NB4 (cell line): ENCODE results near the gene DHCR24.
A peak's percentile ranks its signal among the peaks of the same experiment; 100 is the strongest.

ENCODE experiments used
- DNase-seq: peaks from one replicate; pipeline ENCODE4 v3.0.0; 2010; ENCODE audit warnings: low read depth
- H3K4me3 ChIP-seq: one replicate; pipeline ENCODE4 v1.5.1; 2011; ENCODE audit warnings: mild to moderate bottlenecking, low read depth, low read length, moderate library complexity
- MYC ChIP-seq: IDR thresholded peaks from 2 replicates; pipeline ENCODE4 v1.6.1; 2011; ENCODE audit warnings: low read depth, low read length
- POLR2A ChIP-seq: IDR thresholded peaks from 2 replicates; pipeline ENCODE4 v1.6.1; 2011; ENCODE audit warnings: mild to moderate bottlenecking; ENCODE audit not compliant: insufficient read length; ENCODE audit errors: extremely low read depth
- TF ChIP-seq, protein P1 (sequence below): IDR thresholded peaks from 2 replicates; pipeline ENCODE4 v1.6.1; 2011; ENCODE audit warnings: low read depth, low read length
- TF ChIP-seq, protein P2 (sequence below): IDR thresholded peaks from one replicate; pipeline ENCODE4 v1.5.1; 2012; ENCODE audit warnings: low read depth, low read length

The DHCR24 gene

GRCh38 chr1:54813485-54814125, 73.4 kb downstream of the DHCR24 start:
- DNase-seq: no peak
- H3K4me3 ChIP-seq: no peak overlapping the region
- TF ChIP-seq, protein P1, sequence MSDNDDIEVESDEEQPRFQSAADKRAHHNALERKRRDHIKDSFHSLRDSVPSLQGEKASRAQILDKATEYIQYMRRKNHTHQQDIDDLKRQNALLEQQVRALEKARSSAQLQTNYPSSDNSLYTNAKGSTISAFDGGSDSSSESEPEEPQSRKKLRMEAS: no peak
- no peak for TF ChIP-seq POLR2A
- no peak for TF ChIP-seq MYC
- TF ChIP-seq, protein P2, sequence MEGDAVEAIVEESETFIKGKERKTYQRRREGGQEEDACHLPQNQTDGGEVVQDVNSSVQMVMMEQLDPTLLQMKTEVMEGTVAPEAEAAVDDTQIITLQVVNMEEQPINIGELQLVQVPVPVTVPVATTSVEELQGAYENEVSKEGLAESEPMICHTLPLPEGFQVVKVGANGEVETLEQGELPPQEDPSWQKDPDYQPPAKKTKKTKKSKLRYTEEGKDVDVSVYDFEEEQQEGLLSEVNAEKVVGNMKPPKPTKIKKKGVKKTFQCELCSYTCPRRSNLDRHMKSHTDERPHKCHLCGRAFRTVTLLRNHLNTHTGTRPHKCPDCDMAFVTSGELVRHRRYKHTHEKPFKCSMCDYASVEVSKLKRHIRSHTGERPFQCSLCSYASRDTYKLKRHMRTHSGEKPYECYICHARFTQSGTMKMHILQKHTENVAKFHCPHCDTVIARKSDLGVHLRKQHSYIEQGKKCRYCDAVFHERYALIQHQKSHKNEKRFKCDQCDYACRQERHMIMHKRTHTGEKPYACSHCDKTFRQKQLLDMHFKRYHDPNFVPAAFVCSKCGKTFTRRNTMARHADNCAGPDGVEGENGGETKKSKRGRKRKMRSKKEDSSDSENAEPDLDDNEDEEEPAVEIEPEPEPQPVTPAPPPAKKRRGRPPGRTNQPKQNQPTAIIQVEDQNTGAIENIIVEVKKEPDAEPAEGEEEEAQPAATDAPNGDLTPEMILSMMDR: no peak

DNA sequence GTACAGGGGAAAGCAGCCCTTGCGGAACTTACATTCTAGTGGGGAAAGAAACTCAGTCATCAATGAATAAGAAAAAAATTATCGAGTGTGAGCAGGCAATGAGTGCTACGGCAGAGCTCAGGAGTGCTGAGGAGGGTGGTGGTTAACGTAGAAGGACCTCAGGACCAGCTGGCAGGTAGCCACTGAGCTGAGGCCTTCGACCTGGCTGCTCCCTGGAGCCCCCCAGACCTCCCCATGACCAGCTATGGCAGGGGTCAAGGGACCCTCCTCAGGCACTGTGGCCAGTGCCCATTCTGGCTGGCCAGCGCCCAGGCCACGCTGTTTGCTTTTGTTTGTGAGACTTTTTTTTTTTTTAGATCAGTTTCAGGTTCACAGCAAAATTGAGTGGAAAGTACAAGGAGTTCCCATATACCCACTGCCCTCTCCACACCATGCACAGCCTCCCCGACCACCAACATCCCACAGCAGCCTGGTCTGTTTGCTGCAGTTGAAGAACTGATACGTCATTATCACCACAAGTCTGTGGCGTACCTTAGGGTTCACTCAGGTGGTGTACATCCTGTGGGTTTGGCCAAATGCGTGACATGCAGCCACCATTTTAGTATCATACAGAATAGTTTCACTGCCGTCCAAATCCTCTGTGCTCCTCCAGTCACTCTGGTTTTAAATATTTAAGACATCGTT, 74.1 kb downstream of the DHCR24 start:
- no peak overlapping the region for H3K4me3 ChIP-seq
- no peak for DNase-seq
- TF ChIP-seq MYC (no peak), POLR2A (no peak)
- TF ChIP-seq, protein P2: no peak
- TF ChIP-seq, protein P1: no peak

- DNase-seq: no peak
- H3K4me3 ChIP-seq: no peak overlapping the region
- TF ChIP-seq, protein P1: no peak
- TF ChIP-seq, protein P2: no peak
- no peak for TF ChIP-seq POLR2A
- no peak for TF ChIP-seq MYC
These were observed 75.0 kb downstream of the DHCR24 start for GRCh38 chr1:54811739-54812655.

GRCh38 chr1:54811066-54811465, 75.9 kb downstream of the DHCR24 start:
- TF ChIP-seq, protein P2: no peak
- TF ChIP-seq, protein P1: no peak
- TF ChIP-seq MYC: no peak
- TF ChIP-seq POLR2A: no peak
- H3K4me3 ChIP-seq: no peak overlapping the region
- no peak for DNase-seq

- DNase-seq: peak; percentile 65
- no peak overlapping the region for H3K4me3 ChIP-seq
- TF ChIP-seq, protein P2: peak; percentile 77
- TF ChIP-seq MYC (peak; percentile 29; the same call in 1 of the 2 replicates), POLR2A (no peak)
These were observed 76.6 kb downstream of the DHCR24 start for GRCh38 chr1:54810153-54810942.
